ENCODE results near the gene HES4.
A peak's percentile ranks its signal among the peaks of the same experiment; 100 is the strongest.

The HES4 gene

DNA sequence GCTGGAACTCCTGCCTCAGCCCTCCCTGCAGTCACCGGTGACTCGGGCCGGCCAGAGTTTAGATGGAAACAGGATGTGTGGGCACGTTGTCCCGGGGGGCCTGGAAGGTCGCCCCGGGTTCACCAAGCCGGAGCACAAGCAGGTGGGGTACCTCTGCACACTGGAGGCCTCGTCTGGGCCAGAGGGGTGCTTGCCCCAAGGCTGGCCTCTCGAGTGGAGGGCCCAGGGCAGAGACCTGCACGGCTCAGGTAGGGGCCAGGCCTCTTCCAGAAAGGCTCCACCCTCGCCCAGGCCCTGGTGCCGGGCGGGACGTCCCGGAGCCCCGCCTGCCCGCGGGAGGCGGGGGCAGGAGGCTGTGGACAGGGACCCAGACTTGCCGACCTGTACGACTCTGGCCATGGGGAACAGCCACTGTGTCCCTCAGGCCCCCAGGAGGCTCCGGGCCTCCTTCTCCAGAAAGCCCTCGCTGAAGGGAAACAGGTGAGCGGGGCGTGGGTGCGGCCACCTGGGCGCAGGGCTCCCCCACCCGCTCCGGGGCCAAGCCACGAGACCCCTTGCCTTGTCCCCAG lies 33.7 kb downstream of the HES4 start, which contains the start of gene PLEKHN1:
Gene PLEKHN1, plus strand, starts transcription at position 348 of the 569 bp plus-strand sequence. Its CDS starts 50 bp downstream, at position 398.
- TF ChIP-seq, protein P1, sequence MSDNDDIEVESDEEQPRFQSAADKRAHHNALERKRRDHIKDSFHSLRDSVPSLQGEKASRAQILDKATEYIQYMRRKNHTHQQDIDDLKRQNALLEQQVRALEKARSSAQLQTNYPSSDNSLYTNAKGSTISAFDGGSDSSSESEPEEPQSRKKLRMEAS (IDR thresholded peaks at IDR 0.05), result no peak
- TF ChIP-seq TAF1 (IDR thresholded peaks at IDR 0.05; ENCODE audit: low read depth), result 0 out of 2 replicates have a peak, but pooled peaks have one; percentile 7

DNA sequence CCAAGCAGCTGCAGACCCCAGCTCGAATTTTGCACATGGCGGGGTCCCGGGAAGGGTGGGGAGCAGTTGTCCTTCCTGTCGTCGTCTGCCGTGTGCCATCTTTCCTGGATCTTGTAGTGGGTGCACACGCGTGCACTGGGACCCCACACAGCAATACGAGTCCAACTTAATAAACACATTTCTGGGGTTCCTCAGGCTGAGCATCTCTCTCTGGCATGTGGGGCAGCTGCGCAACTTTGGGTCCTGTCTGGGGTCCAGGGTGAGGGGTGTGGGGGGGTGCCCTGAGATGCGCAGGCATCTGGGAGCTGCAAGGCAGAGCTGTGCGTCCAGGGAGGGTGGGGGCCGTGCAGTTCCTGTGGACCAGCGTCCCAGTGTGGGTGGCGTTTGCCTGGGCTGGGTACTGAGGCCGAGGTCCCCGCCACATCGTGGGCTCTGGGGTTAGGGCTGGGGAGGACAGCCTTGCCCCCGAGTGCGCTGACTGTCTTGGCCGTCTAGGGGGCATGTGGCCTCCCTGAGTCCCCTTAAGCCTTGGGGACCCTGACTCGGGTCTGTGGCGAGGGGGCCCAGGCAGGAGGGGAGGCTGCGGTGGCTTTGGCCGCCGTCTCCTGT lies 34.3 kb downstream of the HES4 start:
- no peak for TF ChIP-seq CREB1 (IDR thresholded peaks at IDR 0.05; ENCODE audit: low read depth)
- TF ChIP-seq EP300 (IDR thresholded peaks at IDR 0.05; ENCODE audit: borderline replicate concordance), result no peak
- TF ChIP-seq RAD21 (IDR thresholded peaks at IDR 0.05; ENCODE audit: low read depth), result no peak
- TF ChIP-seq TCF12 (IDR thresholded peaks at IDR 0.05; ENCODE audit: low read depth), result no peak
- TF ChIP-seq, protein P1 (IDR thresholded peaks at IDR 0.05), result no peak
- TF ChIP-seq ZBTB7A (IDR thresholded peaks at IDR 0.05; ENCODE audit: low read depth), result no peak
- no peak for TF ChIP-seq TAF1 (IDR thresholded peaks at IDR 0.05; ENCODE audit: low read depth)
- TF ChIP-seq NFIC (IDR thresholded peaks at IDR 0.05), result no peak
- no peak for TF ChIP-seq CEBPB (IDR thresholded peaks at IDR 0.05)
- no peak for TF ChIP-seq FOXM1 (IDR thresholded peaks at IDR 0.05; ENCODE audit: borderline replicate concordance, low read depth)
- TF ChIP-seq, protein P2, sequence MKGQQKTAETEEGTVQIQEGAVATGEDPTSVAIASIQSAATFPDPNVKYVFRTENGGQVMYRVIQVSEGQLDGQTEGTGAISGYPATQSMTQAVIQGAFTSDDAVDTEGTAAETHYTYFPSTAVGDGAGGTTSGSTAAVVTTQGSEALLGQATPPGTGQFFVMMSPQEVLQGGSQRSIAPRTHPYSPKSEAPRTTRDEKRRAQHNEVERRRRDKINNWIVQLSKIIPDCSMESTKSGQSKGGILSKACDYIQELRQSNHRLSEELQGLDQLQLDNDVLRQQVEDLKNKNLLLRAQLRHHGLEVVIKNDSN (IDR thresholded peaks at IDR 0.05), result no peak
- no peak for TF ChIP-seq YY1 (IDR thresholded peaks at IDR 0.05; ENCODE audit: low read depth)
- no peak for TF ChIP-seq TEAD4 (IDR thresholded peaks at IDR 0.05)

DNA sequence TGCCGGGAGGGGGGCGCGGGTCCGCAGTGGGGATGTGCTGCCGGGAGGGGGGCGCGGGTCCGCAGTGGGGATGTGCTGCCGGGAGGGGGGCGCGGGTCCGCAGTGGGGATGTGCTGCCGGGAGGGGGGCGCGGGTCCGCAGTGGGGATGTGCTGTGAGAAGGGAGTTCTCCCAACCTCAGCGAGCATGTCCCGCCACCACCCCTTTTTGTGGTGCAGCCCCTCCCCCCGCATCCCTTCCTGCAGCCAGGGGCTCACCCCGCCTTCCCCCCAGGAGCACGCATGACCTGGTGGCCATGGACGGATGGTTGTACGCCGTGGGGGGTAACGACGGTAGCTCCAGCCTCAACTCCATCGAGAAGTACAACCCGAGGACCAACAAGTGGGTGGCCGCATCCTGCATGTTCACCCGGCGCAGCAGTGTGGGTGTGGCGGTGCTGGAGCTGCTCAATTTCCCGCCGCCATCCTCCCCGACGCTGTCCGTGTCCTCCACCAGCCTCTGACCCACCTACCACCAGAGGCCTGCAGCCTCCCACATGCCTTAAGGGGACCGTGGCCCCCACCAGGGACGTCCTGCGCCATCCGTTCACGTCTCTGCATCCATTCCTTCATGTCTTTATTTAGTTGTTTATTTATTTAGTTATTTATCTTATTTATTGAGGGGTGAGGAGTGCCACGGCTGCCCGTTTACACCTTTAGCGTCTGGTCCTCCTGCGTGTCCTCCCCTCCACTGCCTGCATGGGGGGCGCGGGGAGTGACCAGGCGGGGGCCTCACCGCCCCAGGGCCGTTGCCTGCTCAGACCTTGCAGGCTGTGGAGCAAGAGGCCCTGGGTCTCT lies 35.0 kb downstream of the HES4 start:
- no peak for TF ChIP-seq NFIC (IDR thresholded peaks at IDR 0.05)
- no peak for TF ChIP-seq TEAD4 (IDR thresholded peaks at IDR 0.05)

DNA sequence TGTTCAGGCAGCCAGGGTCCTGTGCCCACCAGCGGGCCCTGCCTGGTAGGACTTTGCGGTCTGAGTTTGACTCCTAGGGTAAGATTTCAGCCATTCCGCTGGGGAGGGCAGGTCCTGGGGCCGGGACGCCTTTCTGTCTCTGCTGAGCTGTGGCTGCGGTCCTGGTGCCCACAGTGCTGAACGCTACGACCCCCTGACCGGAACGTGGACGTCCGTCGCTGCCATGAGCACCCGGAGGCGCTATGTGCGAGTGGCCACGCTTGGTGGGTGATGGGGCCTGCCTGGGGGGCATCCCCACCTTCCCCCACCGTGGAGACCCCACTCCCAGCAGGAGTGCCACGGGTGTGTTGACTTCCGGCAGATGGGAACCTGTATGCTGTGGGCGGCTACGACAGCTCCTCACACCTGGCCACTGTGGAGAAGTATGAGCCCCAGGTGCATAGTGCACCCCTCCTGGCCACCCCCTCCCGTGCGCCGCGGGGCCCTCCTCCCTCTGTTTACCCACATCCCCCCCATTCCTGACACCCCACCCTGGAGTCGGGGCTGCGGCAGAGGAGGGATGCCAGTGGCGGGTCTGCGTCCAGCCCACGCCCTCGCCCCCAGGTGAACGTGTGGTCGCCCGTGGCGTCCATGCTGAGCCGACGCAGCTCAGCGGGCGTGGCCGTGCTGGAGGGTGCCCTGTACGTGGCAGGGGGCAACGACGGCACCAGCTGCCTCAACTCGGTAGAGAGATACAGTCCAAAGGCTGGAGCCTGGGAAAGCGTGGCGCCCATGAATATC lies 36.0 kb downstream of the HES4 start:
- TF ChIP-seq, protein P2 (IDR thresholded peaks at IDR 0.05), result no peak
- TF ChIP-seq EP300 (IDR thresholded peaks at IDR 0.05; ENCODE audit: borderline replicate concordance), result no peak
- no peak for TF ChIP-seq TEAD4 (IDR thresholded peaks at IDR 0.05)
- no peak for TF ChIP-seq ZBTB7A (IDR thresholded peaks at IDR 0.05; ENCODE audit: low read depth)
- TF ChIP-seq FOXM1 (IDR thresholded peaks at IDR 0.05; ENCODE audit: borderline replicate concordance, low read depth), result no peak
- TF ChIP-seq TAF1 (IDR thresholded peaks at IDR 0.05; ENCODE audit: low read depth), result no peak
- TF ChIP-seq RAD21 (IDR thresholded peaks at IDR 0.05; ENCODE audit: low read depth), result no peak
- TF ChIP-seq, protein P3, sequence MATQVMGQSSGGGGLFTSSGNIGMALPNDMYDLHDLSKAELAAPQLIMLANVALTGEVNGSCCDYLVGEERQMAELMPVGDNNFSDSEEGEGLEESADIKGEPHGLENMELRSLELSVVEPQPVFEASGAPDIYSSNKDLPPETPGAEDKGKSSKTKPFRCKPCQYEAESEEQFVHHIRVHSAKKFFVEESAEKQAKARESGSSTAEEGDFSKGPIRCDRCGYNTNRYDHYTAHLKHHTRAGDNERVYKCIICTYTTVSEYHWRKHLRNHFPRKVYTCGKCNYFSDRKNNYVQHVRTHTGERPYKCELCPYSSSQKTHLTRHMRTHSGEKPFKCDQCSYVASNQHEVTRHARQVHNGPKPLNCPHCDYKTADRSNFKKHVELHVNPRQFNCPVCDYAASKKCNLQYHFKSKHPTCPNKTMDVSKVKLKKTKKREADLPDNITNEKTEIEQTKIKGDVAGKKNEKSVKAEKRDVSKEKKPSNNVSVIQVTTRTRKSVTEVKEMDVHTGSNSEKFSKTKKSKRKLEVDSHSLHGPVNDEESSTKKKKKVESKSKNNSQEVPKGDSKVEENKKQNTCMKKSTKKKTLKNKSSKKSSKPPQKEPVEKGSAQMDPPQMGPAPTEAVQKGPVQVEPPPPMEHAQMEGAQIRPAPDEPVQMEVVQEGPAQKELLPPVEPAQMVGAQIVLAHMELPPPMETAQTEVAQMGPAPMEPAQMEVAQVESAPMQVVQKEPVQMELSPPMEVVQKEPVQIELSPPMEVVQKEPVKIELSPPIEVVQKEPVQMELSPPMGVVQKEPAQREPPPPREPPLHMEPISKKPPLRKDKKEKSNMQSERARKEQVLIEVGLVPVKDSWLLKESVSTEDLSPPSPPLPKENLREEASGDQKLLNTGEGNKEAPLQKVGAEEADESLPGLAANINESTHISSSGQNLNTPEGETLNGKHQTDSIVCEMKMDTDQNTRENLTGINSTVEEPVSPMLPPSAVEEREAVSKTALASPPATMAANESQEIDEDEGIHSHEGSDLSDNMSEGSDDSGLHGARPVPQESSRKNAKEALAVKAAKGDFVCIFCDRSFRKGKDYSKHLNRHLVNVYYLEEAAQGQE (IDR thresholded peaks at IDR 0.05; ENCODE audit: low read depth), result no peak
- TF ChIP-seq YY1 (IDR thresholded peaks at IDR 0.05; ENCODE audit: low read depth), result no peak
- TF ChIP-seq CREB1 (IDR thresholded peaks at IDR 0.05; ENCODE audit: low read depth), result no peak
- TF ChIP-seq, protein P1 (IDR thresholded peaks at IDR 0.05), result no peak
- no peak for TF ChIP-seq NFIC (IDR thresholded peaks at IDR 0.05)
- no peak for TF ChIP-seq CEBPB (IDR thresholded peaks at IDR 0.05)
- no peak for TF ChIP-seq EGR1 (IDR thresholded peaks at IDR 0.05)
- TF ChIP-seq TCF12 (IDR thresholded peaks at IDR 0.05; ENCODE audit: low read depth), result no peak

DNA sequence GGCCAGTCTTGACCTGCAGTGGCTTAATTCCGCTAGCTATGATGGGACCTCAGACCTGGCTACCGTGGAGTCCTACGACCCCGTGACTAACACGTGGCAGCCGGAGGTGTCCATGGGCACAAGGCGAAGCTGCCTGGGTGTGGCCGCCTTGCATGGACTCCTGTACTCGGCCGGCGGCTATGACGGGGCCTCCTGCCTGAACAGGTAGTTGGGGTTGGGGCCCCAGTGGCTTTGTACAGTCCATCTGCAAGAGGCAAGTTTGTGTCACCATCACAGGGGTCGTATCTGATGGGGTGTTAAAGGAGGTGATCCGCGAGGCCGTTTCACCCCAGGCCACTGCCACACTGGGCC lies 36.6 kb downstream of the HES4 start:
- TF ChIP-seq TEAD4 (IDR thresholded peaks at IDR 0.05), result no peak
- TF ChIP-seq CEBPB (IDR thresholded peaks at IDR 0.05), result no peak
- TF ChIP-seq ZBTB7A (IDR thresholded peaks at IDR 0.05; ENCODE audit: low read depth), result no peak
- no peak for TF ChIP-seq NFIC (IDR thresholded peaks at IDR 0.05)
- TF ChIP-seq, protein P1 (IDR thresholded peaks at IDR 0.05), result no peak
